H1 (cell line): Measurements from ENCODE around the gene CRYBB1. TPM values are rescaled to one million over a fixed set of nuclear protein-coding genes. Genes with fewer than 3 reads are reported as not detected.

Experiments used
- CTCF ChIA-PET: fragments of 300-600 bp; sonication (Branson Sonifier 250); formaldehyde crosslinking; loops from one replicate; lab custom pipeline; 2021; ENCODE audit not compliant: partially characterized antibody; lab: Charles Lee
- POLR2A ChIA-PET: fragments of 300-600 bp; sonication (Branson Sonifier 250); formaldehyde crosslinking; loops from one replicate; lab custom pipeline; 2021; ENCODE audit warnings: inconsistent platforms; ENCODE audit not compliant: partially characterized antibody; lab: Charles Lee
- DNase-seq, 2 experiments: peaks; one replicate each; pipeline versions ENCODE4 v3.0.0 to v3.0.0-alpha.2; 2010 to 2022; ENCODE audit warnings: low spot score in 2 of 2, low read depth in 1 of 2, mixed read lengths in 1 of 2
- FAIRE-seq: peaks from 2 replicates; lab custom pipeline; 2011; peaks lifted over from hg19 to GRCh38; lab: Jason Lieb, UNC
- H2AFZ ChIP-seq: 2 replicates; pipeline ENCODE4 v1.8.1; 2012; ENCODE audit warnings: low read length, inconsistent platforms
- H2AK5ac ChIP-seq: 2 replicates; pipeline ENCODE4 v1.6.1; 2013; ENCODE audit warnings: low read depth, low read length
- H2BK120ac ChIP-seq: replicated peaks from 2 replicates; pipeline ENCODE3; 2013; ENCODE audit warnings: low read depth, low read length, inconsistent platforms
- H2BK12ac ChIP-seq: 2 replicates; pipeline ENCODE4 v1.6.1; 2013; ENCODE audit warnings: low read depth, low read length
- H2BK15ac ChIP-seq: 2 replicates; pipeline ENCODE4 v1.6.1; 2013; ENCODE audit warnings: low read length
- H2BK20ac ChIP-seq: 2 replicates; pipeline ENCODE4 v1.6.1; 2013; ENCODE audit warnings: low read length
- H2BK5ac ChIP-seq: 2 replicates; pipeline ENCODE4 v1.6.1; 2013; ENCODE audit warnings: low read depth, low read length
- H3K14ac ChIP-seq: 2 replicates; pipeline ENCODE4 v1.6.1; 2013; ENCODE audit warnings: inconsistent platforms; ENCODE audit not compliant: insufficient read length
- H3K18ac ChIP-seq: 2 replicates; pipeline ENCODE4 v1.6.1; 2013; ENCODE audit warnings: low read length; ENCODE audit errors: extremely low read depth
- H3K23ac ChIP-seq: 2 replicates; pipeline ENCODE4 v1.6.1; 2013; ENCODE audit warnings: inconsistent platforms; ENCODE audit not compliant: insufficient read length
- H3K23me2 ChIP-seq: 2 replicates; pipeline ENCODE4 v1.6.1; 2013; ENCODE audit warnings: low read depth, low read length
- H3K27ac ChIP-seq: 2 replicates; pipeline ENCODE4 v1.6.1; 2011; ENCODE audit warnings: low read depth, low read length, inconsistent platforms
- H3K27me3 ChIP-seq, 4 experiments: replicated peaks in 1 of 4; 1 replicate in 1 of 4; 2 replicates in 3 of 4; pipeline versions ENCODE4 v1.6.1 to v1.8.1; 2011 to 2013; ENCODE audit warnings: low read length in 3 of 4, mild to moderate bottlenecking in 3 of 4, inconsistent platforms in 2 of 4, mixed read lengths in 2 of 4, moderate library complexity in 1 of 4; ENCODE audit not compliant: control insufficient read depth in 3 of 4, insufficient read depth in 3 of 4; ENCODE audit errors: extremely low read depth in 1 of 4
- H3K36me3 ChIP-seq, 4 experiments: 2 replicates each; pipeline versions ENCODE4 v1.6.1 to v1.8.1; 2011 to 2013; ENCODE audit warnings: mild to moderate bottlenecking in 4 of 4, low read length in 3 of 4, moderate library complexity in 2 of 4, control low read depth in 1 of 4, inconsistent platforms in 1 of 4; ENCODE audit not compliant: insufficient read depth in 4 of 4, control insufficient read depth in 2 of 4
- H3K4ac ChIP-seq: replicated peaks from 2 replicates; pipeline ENCODE3; 2013; ENCODE audit warnings: low read length, low read depth, mixed read lengths, inconsistent platforms; ENCODE audit not compliant: insufficient read length
- H3K4me1 ChIP-seq, 4 experiments: replicated peaks in 1 of 4; 1 replicate in 1 of 4; 2 replicates in 3 of 4; pipeline versions ENCODE4 v1.6.1 to v1.8.1; 2011 to 2013; ENCODE audit warnings: low read length in 3 of 4, inconsistent platforms in 2 of 4, mixed read lengths in 1 of 4; ENCODE audit not compliant: insufficient read depth in 4 of 4, control insufficient read depth in 3 of 4
- H3K4me2 ChIP-seq, 2 experiments: 2 replicates each; pipeline versions ENCODE4 v1.6.1 to v1.8.1; 2011 to 2013; ENCODE audit warnings: low read depth in 2 of 2, low read length in 2 of 2, control low read depth in 1 of 2, inconsistent platforms in 1 of 2, mild to moderate bottlenecking in 1 of 2; ENCODE audit not compliant: insufficient read depth in 1 of 2
- H3K4me3 ChIP-seq, 4 experiments: fragments of 200-600, 300-600 bp in 1 of 4; sonication (generic), shearing (Covaris generic), sonication (Bioruptor Twin) in 1 of 4; 2 replicates each; pipeline versions ENCODE4 v1.5.1 to v1.8.1; 2011 to 2016; ENCODE audit warnings: low read length in 4 of 4, low read depth in 3 of 4, control low read depth in 2 of 4, inconsistent platforms in 2 of 4, mild to moderate bottlenecking in 2 of 4, mixed read lengths in 1 of 4, moderate library complexity in 1 of 4; ENCODE audit not compliant: insufficient read depth in 2 of 4; ENCODE audit errors: extremely low read depth in 1 of 4
- H3K56ac ChIP-seq: replicated peaks from 2 replicates; pipeline ENCODE3; 2013; ENCODE audit warnings: low read depth, mild to moderate bottlenecking, mixed read lengths, low read length, inconsistent platforms; ENCODE audit not compliant: insufficient read length
- H3K79me1 ChIP-seq: 2 replicates; pipeline ENCODE4 v1.6.1; 2013; ENCODE audit warnings: low read depth, low read length, control low read depth
- H3K79me2 ChIP-seq, 2 experiments: 2 replicates each; pipeline versions ENCODE4 v1.6.1 to v1.8.1; 2012 to 2013; ENCODE audit warnings: low read length in 2 of 2, mild to moderate bottlenecking in 2 of 2, inconsistent platforms in 1 of 2; ENCODE audit not compliant: insufficient read depth in 2 of 2, control insufficient read depth in 1 of 2
- H3K9ac ChIP-seq, 4 experiments: replicated peaks in 1 of 4; 1 replicate in 1 of 4; 2 replicates in 3 of 4; pipeline versions ENCODE4 v1.6.1 to v1.8.1; 2011 to 2013; ENCODE audit warnings: low read depth in 3 of 4, low read length in 3 of 4, control low read depth in 2 of 4, mild to moderate bottlenecking in 2 of 4, moderate library complexity in 2 of 4, inconsistent platforms in 1 of 4; ENCODE audit errors: extremely low read depth in 1 of 4
- H3K9me3 ChIP-seq, 2 experiments: 2 replicates each; pipeline versions ENCODE4 v1.6.1 to v1.8.1; 2012 to 2013; ENCODE audit warnings: mild to moderate bottlenecking in 2 of 2, moderate library complexity in 2 of 2, control low read depth in 1 of 2, inconsistent platforms in 1 of 2, low read depth in 1 of 2, low read length in 1 of 2, mixed read lengths in 1 of 2; ENCODE audit not compliant: insufficient read depth in 2 of 2
- H4K20me1 ChIP-seq, 2 experiments: replicated peaks in 1 of 2; 2 replicates each; pipeline versions ENCODE3 to v1.8.1; 2011 to 2013; ENCODE audit warnings: inconsistent platforms in 2 of 2, low read length in 2 of 2, mild to moderate bottlenecking in 1 of 2; ENCODE audit not compliant: insufficient read depth in 2 of 2, control insufficient read depth in 1 of 2
- H4K5ac ChIP-seq: 2 replicates; pipeline ENCODE4 v1.6.1; 2013; ENCODE audit warnings: low read length, low read depth, mixed read lengths, inconsistent platforms; ENCODE audit not compliant: insufficient read length
- H4K8ac ChIP-seq: 2 replicates; pipeline ENCODE4 v1.8.0; 2013; ENCODE audit warnings: mild to moderate bottlenecking, moderate library complexity, low read length, inconsistent platforms; ENCODE audit not compliant: insufficient read depth; ENCODE audit errors: extremely low read depth
- H4K91ac ChIP-seq: replicated peaks from 2 replicates; pipeline ENCODE3; 2013; ENCODE audit warnings: low read length, mixed read lengths, inconsistent platforms; ENCODE audit not compliant: insufficient read length
- CREB1 ChIP-seq: IDR thresholded peaks from 2 replicates; pipeline ENCODE4 v1.6.1; 2012; ENCODE audit warnings: inconsistent platforms
- KDM1A ChIP-seq: fragments of 200-600, 300-600 bp; sonication (generic); IDR thresholded peaks from 2 replicates; pipeline ENCODE4 v1.7.1; 2016; ENCODE audit warnings: mild to moderate bottlenecking, low read length, borderline replicate concordance
- WGBS, 2 experiments: shearing (Covaris generic) in 1 of 2; methylation state at CpG; one replicate each; pipeline versions ENCODE4 v1.1.6 to v1.1.7; 2013 to 2015; ENCODE audit warnings: low lambda C conversion rate in 2 of 2, mixed read lengths in 2 of 2, inconsistent platforms in 1 of 2, low coverage in 1 of 2, missing lambda C conversion rate in 1 of 2; ENCODE audit not compliant: insufficient replicate concordance in 2 of 2, insufficient coverage in 1 of 2, insufficient read length in 1 of 2; ENCODE audit errors: extremely low coverage in 1 of 2, missing lambda C conversion rate in 1 of 2; 5-methylcytosine and 5-hydroxymethylcytosine counted together
- polyA plus RNA-seq, 7 experiments: library from polyadenylated mRNA; depleted of rRNA in 3 of 7; stranded (reverse) in 5 of 7; unstranded in 2 of 7; fragments of >200 nt in 5 of 7; fragments of 200-250 nt in 2 of 7; gene quantifications; 1 replicate in 5 of 7; 2 replicates in 1 of 7; 4 replicates in 1 of 7; pipeline versions ENCODE4 v1.2.1 to v1.2.3, GENCODE V29; 2011 to 2013; ENCODE audit warnings: missing spikeins in 2 of 7, mixed read lengths in 2 of 7
- total RNA-seq: library from RNA; stranded (reverse); fragmentation: NEBNext Ultra II Directional; extraction: Animal tissue kit (Norgen Biotek cat#: 25700); gene quantifications from 2 replicates; pipeline ENCODE4 v1.2.1, GENCODE V29; 2021

The CRYBB1 gene
- total and polyA plus RNA-seq, 2 of the 8 experiments (the other 6 are each of a cell fraction or from before 2014, with no cell fraction given): 1.7 to 6.0 TPM

DNA sequence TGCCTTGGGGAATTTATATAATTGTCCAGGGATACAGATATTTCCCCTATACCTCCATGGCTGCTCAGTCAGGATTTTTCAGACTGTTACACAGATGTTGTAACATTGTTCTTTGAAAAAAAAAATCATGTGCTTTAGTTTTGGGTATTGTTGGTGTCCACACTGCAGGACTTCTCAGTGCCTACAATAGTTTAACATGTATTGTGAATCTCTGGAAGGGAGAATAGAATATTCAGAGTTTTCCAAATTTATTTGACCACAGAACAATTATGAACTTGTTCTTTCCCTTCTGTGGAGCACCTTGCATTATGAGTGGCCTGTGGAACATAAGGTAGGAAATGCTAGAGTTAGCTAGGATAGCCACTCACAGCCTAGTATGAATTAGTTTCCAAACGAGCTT, 18.5 kb upstream of the CRYBB1 start:
- Histone ChIP-seq H2BK5ac (no peak overlapping the region), H2BK15ac (no peak overlapping the region), H4K8ac (no peak overlapping the region), H3K79me2 (no peaks in the 10 kb centered on the region), H3K4me1 (peaks cover 0 to 8% (median 2%) of the 10 kb centered on the region in 4 experiments; a peak in 3 of 7 replicates), H3K36me3 (no peaks in the 10 kb centered on the region), H3K23me2 (no peaks in the 10 kb centered on the region), H3K27me3 (no peaks in the 10 kb centered on the region), H2BK120ac (no peak overlapping the region), H4K91ac (no peak overlapping the region), H2AFZ (no peak overlapping the region), H3K56ac (no peak overlapping the region), H3K23ac (no peak overlapping the region), H3K4ac (no peak overlapping the region), H4K5ac (no peak overlapping the region), H2BK20ac (no peak overlapping the region), H3K14ac (no peak overlapping the region), H3K18ac (no peak overlapping the region), H4K20me1 (no peaks in the 10 kb centered on the region), H2AK5ac (no peak overlapping the region), H3K27ac (no peak overlapping the region), H3K9me3 (no peaks in the 10 kb centered on the region), H3K79me1 (no peaks in the 10 kb centered on the region), H3K4me2 (no peak overlapping the region), H2BK12ac (no peak overlapping the region), H3K9ac (no peak overlapping the region), H3K4me3 (no peak overlapping the region)
- no peak for DNase-seq
- WGBS, 2 experiments: 87% methylated on average over 1 of the region's 1 CpG; no CpG with 5 or more reads in 1 of the 2 experiments
- TF ChIP-seq CREB1 (no peak), KDM1A (peak; percentile 78; the same call in 1 of the 2 replicates)
- ChIA-PET POLR2A (no interaction called here), CTCF (no interaction called here)
- FAIRE-seq: no peak
